ENCODE results near the gene FAM117A. TPM values are rescaled to one million over a fixed set of nuclear protein-coding genes. Genes with fewer than 3 reads are reported as not detected.
"Not testable (repeated sequence)": the region's sequence is repeated elsewhere in the genome, so short reads cannot be mapped to it uniquely, and the experiment has no call there.

The FAM117A gene
- total RNA-seq, 1 donor: 260 TPM

GRCh38 chr17:49764559-49765180, 739 bp upstream of the FAM117A start:
- DNase-seq (ENCODE audit: low read depth in 2 of 3, low spot score in 2 of 3): no peak

- no peak for DNase-seq (ENCODE audit: low read depth in 2 of 3, low spot score in 2 of 3)
Observed at GRCh38 chr17:49762151-49762941, 1.6 kb downstream of the FAM117A start.

DNA sequence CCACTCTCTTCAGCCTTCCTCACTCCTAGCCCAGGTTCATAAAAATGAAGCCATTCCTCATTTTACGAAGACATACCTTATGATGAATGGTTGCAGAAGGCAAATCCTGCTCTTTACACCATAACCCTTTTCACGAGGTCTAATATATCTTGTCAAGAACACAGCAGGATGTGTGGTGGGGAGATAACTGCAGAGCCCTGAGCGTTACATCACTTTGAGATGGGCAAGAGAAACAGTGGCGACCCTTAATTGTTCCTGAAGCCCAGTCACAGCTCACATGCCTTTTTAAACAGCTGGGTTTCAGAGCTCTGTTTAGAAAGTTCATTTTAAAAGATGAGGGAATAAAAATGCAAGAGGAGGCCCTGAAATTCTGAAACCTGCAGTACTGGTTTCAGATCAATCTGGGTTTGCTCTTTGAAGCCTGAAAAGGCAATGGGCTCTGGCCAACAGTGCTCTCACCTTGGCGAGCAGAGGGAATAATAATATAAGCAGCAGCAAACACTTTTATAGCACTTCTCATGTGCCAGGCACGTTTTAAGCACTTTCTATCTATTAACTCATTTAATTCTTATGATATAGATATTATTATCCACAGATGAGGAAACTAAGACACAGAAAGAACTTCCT, 2.9 kb downstream of the FAM117A start:
- DNase-seq (ENCODE audit: low read depth in 2 of 3, low spot score in 2 of 3): peak in 1 of 3 donors; percentile 48

GRCh38 chr17:49760296-49760695, 3.6 kb downstream of the FAM117A start:
- DNase-seq (ENCODE audit: low read depth in 2 of 3, low spot score in 2 of 3): no peak

DNA sequence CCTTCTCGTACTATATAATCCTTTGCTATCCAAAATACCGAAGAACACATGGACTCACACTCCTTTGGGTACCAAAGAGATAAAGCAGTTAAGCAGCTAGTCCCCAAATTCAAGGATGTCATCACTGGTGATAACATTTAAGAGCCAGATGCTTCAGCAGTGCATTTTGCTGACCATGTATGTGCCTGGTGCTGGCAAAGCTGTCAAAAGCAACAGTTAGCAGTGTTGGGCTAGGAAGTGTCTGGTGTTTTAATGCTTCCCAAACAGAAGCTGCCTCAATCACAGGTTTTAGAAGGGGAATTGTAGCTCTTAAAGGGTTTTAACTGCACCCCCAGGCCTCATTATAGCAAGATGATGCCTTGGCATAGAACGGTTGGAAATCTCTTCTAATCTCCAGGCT, 4.7 kb downstream of the FAM117A start:
- no peak for DNase-seq (ENCODE audit: low read depth in 2 of 3, low spot score in 2 of 3)

DNA sequence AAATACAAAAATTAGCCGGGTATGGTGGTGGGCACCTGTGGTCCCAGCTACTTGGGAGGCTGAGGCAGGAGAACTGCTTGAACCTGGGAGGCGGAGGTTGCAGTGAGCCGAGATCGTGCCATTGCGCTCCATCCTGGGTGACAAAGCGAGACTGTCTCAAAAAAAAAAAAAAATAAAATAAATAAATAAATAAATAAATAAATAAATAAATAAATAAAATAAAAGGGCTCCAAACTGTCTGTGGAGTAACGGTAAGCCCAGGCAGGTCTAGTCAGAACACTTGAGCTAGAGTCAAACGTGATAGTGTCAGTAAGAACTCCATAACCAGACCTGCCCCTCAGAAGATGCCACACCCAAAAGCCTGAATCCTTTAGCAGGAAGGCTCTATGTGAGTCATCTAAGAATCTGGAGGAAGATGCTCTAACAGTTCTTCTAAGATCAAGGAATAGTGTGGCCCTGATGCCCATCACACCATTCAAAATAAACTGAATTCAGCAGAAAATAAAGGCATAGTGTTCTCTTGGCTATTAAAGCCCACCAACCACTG, 5.4 kb downstream of the FAM117A start:
- DNase-seq (ENCODE audit: low read depth in 2 of 3, low spot score in 2 of 3): not testable (repeated sequence)

- no peak for DNase-seq (ENCODE audit: low read depth in 2 of 3, low spot score in 2 of 3)
Observed at GRCh38 chr17:49757151-49757777, 6.7 kb downstream of the FAM117A start.

DNA sequence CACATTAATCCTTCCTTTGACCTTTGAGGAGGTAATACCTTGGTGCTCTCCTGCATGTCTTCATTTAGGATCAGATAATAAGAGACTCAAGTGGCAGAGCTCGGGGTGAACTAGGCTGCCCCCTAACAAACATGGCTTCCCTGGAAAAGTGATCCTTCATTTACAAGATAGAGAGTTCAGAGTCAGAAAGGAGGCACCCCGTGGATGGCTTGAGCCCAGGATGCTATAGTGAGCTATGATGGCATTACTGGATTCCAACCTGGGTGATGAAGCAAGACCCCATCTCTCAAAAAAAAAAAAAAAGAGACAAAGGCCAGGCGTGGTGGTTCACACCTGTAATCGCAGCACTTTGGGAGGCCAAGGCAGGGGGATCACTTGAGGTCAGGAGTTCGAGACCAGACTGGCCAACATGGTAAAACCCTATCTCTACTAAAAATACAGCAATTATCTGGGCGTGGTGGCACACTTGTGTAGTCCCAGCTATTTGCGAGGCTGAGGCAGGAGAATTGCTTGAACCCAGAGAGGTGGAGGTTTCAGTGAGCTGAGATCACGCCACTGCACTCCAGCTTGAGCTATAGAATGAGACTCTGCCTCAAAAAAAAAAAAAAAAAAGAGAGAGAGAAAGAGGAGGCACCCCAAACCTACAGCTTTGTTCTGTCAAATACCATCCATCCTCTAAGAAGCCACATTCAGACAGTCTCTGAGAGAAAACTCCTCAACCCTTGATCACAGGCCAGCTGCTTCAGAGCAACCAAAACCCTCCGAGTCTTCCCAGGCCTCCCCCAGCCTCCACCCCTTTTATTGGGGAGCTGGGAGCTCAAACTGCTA, 7.4 kb downstream of the FAM117A start:
- DNase-seq (ENCODE audit: low read depth in 2 of 3, low spot score in 2 of 3): no peak

- DNase-seq (ENCODE audit: low read depth in 2 of 3, low spot score in 2 of 3): no peak
Observed at GRCh38 chr17:49755663-49756283, 8.2 kb downstream of the FAM117A start.

DNA sequence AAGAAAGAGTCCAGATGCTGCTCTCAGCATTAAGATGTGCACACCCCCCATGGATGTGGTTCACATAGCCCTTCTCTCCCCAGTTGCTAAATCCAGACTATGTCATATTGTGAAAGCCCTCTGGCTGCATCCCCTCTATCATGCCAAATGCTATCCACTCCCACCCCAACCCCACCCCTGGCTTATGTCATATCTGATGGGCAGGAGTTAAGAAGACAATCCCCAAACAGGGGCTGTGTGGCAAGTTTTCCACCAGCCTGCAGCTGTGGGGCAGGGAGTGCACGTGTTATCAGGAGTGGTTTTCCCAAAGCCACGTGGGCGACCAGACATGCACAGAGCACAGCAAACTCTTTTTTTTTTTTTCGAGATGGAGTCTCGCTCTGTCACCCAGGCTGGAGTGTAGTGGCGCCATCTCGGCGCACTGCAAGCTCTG, 10.0 kb downstream of the FAM117A start:
- DNase-seq (ENCODE audit: low read depth in 2 of 3, low spot score in 2 of 3): no peak

GRCh38 chr17:49752508-49752907, 11.4 kb downstream of the FAM117A start:
- DNase-seq (ENCODE audit: low read depth in 2 of 3, low spot score in 2 of 3): no peak

DNA sequence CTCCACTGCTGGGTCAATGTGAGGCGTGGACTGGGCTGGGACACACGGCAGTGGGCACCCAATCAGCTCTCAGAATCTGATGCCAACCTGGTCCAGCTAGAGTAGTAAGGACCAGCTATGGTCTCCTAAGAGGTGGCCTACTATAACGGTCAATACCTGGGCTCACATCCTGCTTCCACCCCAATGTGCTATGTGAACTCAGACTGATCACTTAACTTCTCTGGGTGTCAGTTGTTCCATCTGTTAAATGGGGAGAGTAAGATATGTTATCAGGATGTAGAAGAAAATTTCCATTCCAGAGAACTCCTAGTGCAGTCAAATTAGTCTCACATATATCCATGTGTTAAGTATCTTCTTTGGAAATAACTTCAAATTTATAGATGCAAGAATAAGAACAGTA, 14.2 kb downstream of the FAM117A start:
- no peak for DNase-seq (ENCODE audit: low read depth in 2 of 3, low spot score in 2 of 3)

- DNase-seq (ENCODE audit: low read depth in 2 of 3, low spot score in 2 of 3): peak in 2 of 3 donors; percentile 56 to 71
Observed at GRCh38 chr17:49748791-49749190, 15.1 kb downstream of the FAM117A start.

- no peak for DNase-seq (ENCODE audit: low read depth in 2 of 3, low spot score in 2 of 3)
Observed at GRCh38 chr17:49748223-49748622, 15.7 kb downstream of the FAM117A start.

DNA sequence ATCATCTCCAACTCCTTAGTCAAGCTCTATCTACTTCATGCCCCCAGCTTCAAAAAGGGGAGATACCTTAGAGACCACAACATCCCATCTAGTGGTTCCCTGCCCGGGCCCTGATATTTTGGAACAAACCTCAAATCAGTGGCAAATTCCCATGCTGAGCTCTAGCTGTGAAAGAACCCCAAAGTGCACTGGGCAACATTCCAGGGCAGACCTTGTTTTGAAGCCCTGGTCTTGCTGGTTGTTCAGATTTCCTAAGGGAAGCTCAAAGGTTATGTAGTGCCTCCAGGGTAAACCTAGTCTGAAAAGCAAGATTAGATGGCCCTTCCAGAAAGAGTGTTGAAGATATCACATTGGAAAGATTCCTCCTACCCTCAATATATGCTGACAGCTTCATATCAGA, 16.3 kb downstream of the FAM117A start:
- DNase-seq (ENCODE audit: low read depth in 2 of 3, low spot score in 2 of 3): no peak

GRCh38 chr17:49746791-49747490, 17.0 kb downstream of the FAM117A start:
- no peak for DNase-seq (ENCODE audit: low read depth in 2 of 3, low spot score in 2 of 3)

DNA sequence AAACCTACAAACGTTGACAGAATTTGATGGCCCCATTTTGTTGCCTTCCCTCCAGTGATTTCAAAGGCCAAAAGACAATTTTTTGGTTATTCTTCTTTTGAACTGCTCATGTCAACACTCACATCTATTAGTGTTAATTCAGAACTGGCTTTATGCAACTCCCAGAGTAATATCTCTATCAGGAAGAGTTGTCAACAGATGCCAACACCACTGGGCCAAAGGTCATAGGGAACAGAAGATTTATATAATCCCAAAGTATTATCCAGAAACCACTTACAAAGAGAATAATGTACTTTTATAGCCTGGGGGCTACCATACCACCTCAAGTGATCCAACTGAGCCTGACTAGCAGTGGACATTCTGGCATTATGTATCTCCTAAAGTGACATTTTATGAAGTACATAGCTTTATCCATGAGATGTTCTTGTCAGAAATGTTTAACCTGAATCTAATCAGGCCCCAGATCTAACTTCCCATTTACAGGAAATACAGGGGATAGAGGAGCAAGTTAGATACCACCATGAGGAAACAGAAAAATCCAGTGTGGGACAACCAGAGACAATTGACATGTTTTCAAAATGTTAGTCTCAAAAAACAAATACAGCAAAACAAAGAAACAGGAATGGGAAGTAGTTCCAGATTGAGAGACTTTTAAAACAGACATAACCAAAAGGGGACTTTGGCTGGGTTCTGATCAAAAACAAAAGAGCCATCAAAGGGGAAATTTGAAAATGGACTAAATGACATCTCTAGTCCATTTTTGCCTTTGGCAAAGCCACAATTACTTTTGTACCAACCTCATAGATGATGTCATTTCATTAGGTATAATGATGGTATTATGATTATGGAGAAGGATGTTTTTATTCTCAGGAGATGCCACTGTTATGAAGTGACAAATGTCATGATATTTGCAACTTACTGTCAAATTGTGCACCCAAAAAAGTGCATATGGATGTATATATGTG, 18.5 kb downstream of the FAM117A start:
- no peak for DNase-seq (ENCODE audit: low read depth in 2 of 3, low spot score in 2 of 3)

DNA sequence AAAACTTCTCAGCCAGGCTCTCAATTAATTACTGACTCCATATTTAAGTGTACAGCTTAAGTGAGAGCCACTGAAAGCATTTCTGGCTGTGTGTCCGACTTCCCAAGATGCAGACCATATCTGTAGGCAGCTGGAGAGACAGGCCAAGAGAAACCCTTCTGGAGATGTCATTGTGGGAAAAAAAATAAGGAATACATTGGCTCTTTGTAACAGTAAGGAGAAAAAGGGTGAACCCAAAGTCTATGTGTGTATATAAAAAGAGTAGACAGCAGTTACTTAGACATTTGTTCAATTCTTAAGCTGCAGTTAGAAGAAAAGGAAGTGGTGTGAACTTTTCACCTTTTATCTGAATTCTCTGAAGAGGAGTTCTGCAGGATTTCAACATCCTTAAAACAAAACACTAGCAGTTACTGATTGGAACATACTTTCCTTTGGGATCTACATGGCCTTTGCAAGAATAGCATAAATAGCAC, 21.7 kb downstream of the FAM117A start:
- DNase-seq (ENCODE audit: low read depth in 2 of 3, low spot score in 2 of 3): peak in 1 of 3 donors; percentile 39
